Stomach (tissue), 9 donors: Measurements from ENCODE around the gene DNAJC1. TPM values are rescaled to one million over a fixed set of nuclear protein-coding genes. Genes with fewer than 3 reads are reported as not detected.

Source experiments
- DNase-seq, 2 donors: peaks; one replicate each; pipeline versions ENCODE4 v3.0.0 to v3.0.0-alpha.2; 2013 to 2019
- H3K27ac ChIP-seq, 5 donors: fragments of 200-600 bp in 4 of 5; sonication (generic) in 4 of 5; one replicate each; pipeline ENCODE4 v1.5.1; 2013 to 2019; ENCODE audit warnings: mild to moderate bottlenecking in 1 of 5, moderate library complexity in 1 of 5
- H3K27me3 ChIP-seq, 3 donors: fragments of 200-600 bp; sonication (generic); one replicate each; pipeline ENCODE4 v1.5.1; 2017 to 2019; ENCODE audit warnings: mixed run types in 1 of 3
- H3K36me3 ChIP-seq, 4 donors: fragments of 200-600 bp; sonication (generic); 1 replicate in 3 of 4; 2 replicates in 1 of 4; pipeline ENCODE4 v1.5.1; 2016 to 2019
- H3K4me1 ChIP-seq, 4 donors: fragments of 200-600 bp; sonication (generic); one replicate each; pipeline ENCODE4 v1.5.1; 2016 to 2019
- H3K4me3 ChIP-seq, 4 donors: fragments of 200-600 bp; sonication (generic) in 3 of 4; one replicate each; pipeline ENCODE4 v1.5.1; 2016 to 2019; ENCODE audit warnings: mild to moderate bottlenecking in 1 of 4
- H3K9me3 ChIP-seq, 4 donors: fragments of 200-600 bp; sonication (generic); one replicate each; pipeline ENCODE4 v1.5.1; 2016 to 2019
- CTCF ChIP-seq, 7 experiments: fragments of 450-650 bp in 4 of 7; fragments of 200-600 bp in 3 of 7; sonication (generic) in 3 of 7; IDR thresholded peaks; one replicate each; pipeline ENCODE4 v1.5.1; 2016 to 2019; ENCODE audit warnings: antibody characterized with exemption in 7 of 7, control low read depth in 2 of 7, mild to moderate bottlenecking in 1 of 7
- EP300 ChIP-seq: sonication (generic); formaldehyde crosslinking; IDR thresholded peaks from one replicate; pipeline ENCODE4 v1.6.1; 2017; ENCODE audit warnings: antibody characterized with exemption
- POLR2A ChIP-seq, 4 donors: fragments of 450-650 bp; IDR thresholded peaks; one replicate each; pipeline ENCODE4 v1.6.1; 2016; ENCODE audit warnings: antibody characterized with exemption in 4 of 4, control low read depth in 2 of 4, mild to moderate bottlenecking in 1 of 4, moderate library complexity in 1 of 4
- POLR2AphosphoS5 ChIP-seq, 3 donors: sonication (generic); formaldehyde crosslinking; IDR thresholded peaks; one replicate each; pipeline ENCODE4 v1.6.1; 2016; ENCODE audit warnings: antibody characterized with exemption in 3 of 3
- WGBS, 5 donors: extraction: QIAGEN DNeasy Blood & Tissue Kit in 3 of 5; methylation state at CpG; one replicate each; pipeline versions ENCODE4 v1.1.5 to v1.1.7; 2013 to 2018; 5-methylcytosine and 5-hydroxymethylcytosine counted together
- intact Hi-C: fragments of 100-400 bp; cut with DNase I; formaldehyde crosslinking; loops from one replicate; pipeline ENCODE4 v1.15.1; 2023; ENCODE audit warnings: low total_unique reads
- polyA plus RNA-seq, 3 donors: library from polyadenylated mRNA; stranded (reverse); fragments of 200-250 nt; gene quantifications; one replicate each; pipeline ENCODE4 v1.2.3, GENCODE V29; 2013
- total RNA-seq, 5 donors: library from RNA; depleted of rRNA; stranded (reverse); fragments of >200 nt; gene quantifications; one replicate each; pipeline versions ENCODE4 v1.1.0 to v1.2.3, GENCODE V29; 2014 to 2016
- donor health status: healthy with polysubstance abuse.
- donor health status: Bipolar disorder and iron deficiency.
- donor health status: healthy.

DNAJC1 gene
- total and polyA plus RNA-seq, 8 donors: 16.3 to 344 (median 29.9) TPM

GRCh38 chr10:21797984-21798765, 205.4 kb downstream of the DNAJC1 start:
- no peak overlapping the region for H3K4me3 ChIP-seq
- H3K9me3 ChIP-seq: no peaks in the 10 kb centered on the region
- H3K27ac ChIP-seq: no peak overlapping the region
- intact Hi-C loops: no loop called here
- H3K4me1 ChIP-seq: no peaks in the 10 kb centered on the region
- DNase-seq: peak in 1 of 2 donors; percentile 55
- WGBS, 5 donors: 78 to 87% (median 82%) methylated on average over 5 of the region's 5 CpGs
- no peaks in the 10 kb centered on the region for H3K27me3 ChIP-seq
- peaks cover 0 to 20% (median 14%) of the 10 kb centered on the region in 4 donors for H3K36me3 ChIP-seq
- TF ChIP-seq CTCF (IDR thresholded peaks at IDR 0.05) (no peak), POLR2AphosphoS5 (IDR thresholded peaks at IDR 0.05) (peak in 1 of 3 donors; percentile 12)

- intact Hi-C loops: no loop called here
- H3K36me3 ChIP-seq: peaks cover 0 to 22% (median 14%) of the 10 kb centered on the region in 4 donors
- H3K4me3 ChIP-seq: no peak overlapping the region
- H3K4me1 ChIP-seq: no peaks in the 10 kb centered on the region
- no peak overlapping the region for H3K27ac ChIP-seq
- no peak for DNase-seq
- no peaks in the 10 kb centered on the region for H3K9me3 ChIP-seq
- WGBS, 5 donors: 95 to 99% (median 97%) methylated on average over 3 of the region's 3 CpGs
- no peaks in the 10 kb centered on the region for H3K27me3 ChIP-seq
- TF ChIP-seq POLR2A (IDR thresholded peaks at IDR 0.05) (no peak), EP300 (no peak)
Measured at GRCh38 chr10:21797533-21797932, 206.0 kb downstream of the DNAJC1 start.

GRCh38 chr10:21791276-21791675, 212.3 kb downstream of the DNAJC1 start:
- no peak overlapping the region for H3K4me3 ChIP-seq
- DNase-seq: no peak
- no peaks in the 10 kb centered on the region for H3K27me3 ChIP-seq
- no peak for TF ChIP-seq CTCF (IDR thresholded peaks at IDR 0.05)
- TF ChIP-seq EP300: no peak
- no peak for TF ChIP-seq POLR2A (IDR thresholded peaks at IDR 0.05)
- no peak for TF ChIP-seq POLR2AphosphoS5 (IDR thresholded peaks at IDR 0.05)
- H3K36me3 ChIP-seq: peaks cover 0 to 9% (median 0%) of the 10 kb centered on the region in 4 donors
- no peaks in the 10 kb centered on the region for H3K4me1 ChIP-seq
- intact Hi-C loops: no loop called here
- no peaks in the 10 kb centered on the region for H3K9me3 ChIP-seq
- WGBS, 5 donors: 94 to 96% (median 95%) methylated on average over 2 of the region's 2 CpGs
- no peak overlapping the region for H3K27ac ChIP-seq

- intact Hi-C loops: no loop called here
- no peak overlapping the region for H3K27ac ChIP-seq
- peaks cover 0 to 9% (median 9%) of the 10 kb centered on the region in 4 donors for H3K36me3 ChIP-seq
- 88 to 100% (median 97%) methylated on average over 1 of the region's 1 CpG for WGBS, 5 donors
- H3K4me1 ChIP-seq: no peaks in the 10 kb centered on the region
- no peak for DNase-seq
- no peak overlapping the region for H3K4me3 ChIP-seq
- no peaks in the 10 kb centered on the region for H3K27me3 ChIP-seq
- TF ChIP-seq CTCF (IDR thresholded peaks at IDR 0.05) (no peak), POLR2AphosphoS5 (IDR thresholded peaks at IDR 0.05) (no peak), EP300 (no peak), POLR2A (IDR thresholded peaks at IDR 0.05) (no peak)
- peaks cover 0 to 7% (median 0%) of the 10 kb centered on the region in 4 donors for H3K9me3 ChIP-seq
Measured at GRCh38 chr10:21776883-21777282, 226.6 kb downstream of the DNAJC1 start.

- H3K36me3 ChIP-seq: peaks cover 0 to under 1% (median 0%) of the 10 kb centered on the region in 4 donors
- no peaks in the 10 kb centered on the region for H3K4me1 ChIP-seq
- H3K27ac ChIP-seq: no peak overlapping the region
- no peak for DNase-seq
- TF ChIP-seq POLR2A (IDR thresholded peaks at IDR 0.05) (no peak), EP300 (no peak), CTCF (IDR thresholded peaks at IDR 0.05) (no peak), POLR2AphosphoS5 (IDR thresholded peaks at IDR 0.05) (no peak)
- H3K27me3 ChIP-seq: no peaks in the 10 kb centered on the region
- H3K4me3 ChIP-seq: no peak overlapping the region
- intact Hi-C loops: no loop called here
- 91 to 96% (median 94%) methylated on average over 4 of the region's 4 CpGs for WGBS, 5 donors
- H3K9me3 ChIP-seq: no peaks in the 10 kb centered on the region
Measured at GRCh38 chr10:21771219-21771618, 232.3 kb downstream of the DNAJC1 start.
